Measurements from ENCODE around the gene AKAP8. TPM values are rescaled to one million over a fixed set of nuclear protein-coding genes. Genes with fewer than 3 reads are reported as not detected.

The AKAP8 gene
- total and polyA plus RNA-seq, 10 donors = 13.9 to 51.3 (median 30.6) TPM

GRCh38 chr19:15404780-15405211, 25.2 kb upstream of the AKAP8 start:
- DNase-seq = no peak
- 32 to 42% (median 39%) methylated on average over 3 of the region's 3 CpGs for WGBS, 5 donors

DNA sequence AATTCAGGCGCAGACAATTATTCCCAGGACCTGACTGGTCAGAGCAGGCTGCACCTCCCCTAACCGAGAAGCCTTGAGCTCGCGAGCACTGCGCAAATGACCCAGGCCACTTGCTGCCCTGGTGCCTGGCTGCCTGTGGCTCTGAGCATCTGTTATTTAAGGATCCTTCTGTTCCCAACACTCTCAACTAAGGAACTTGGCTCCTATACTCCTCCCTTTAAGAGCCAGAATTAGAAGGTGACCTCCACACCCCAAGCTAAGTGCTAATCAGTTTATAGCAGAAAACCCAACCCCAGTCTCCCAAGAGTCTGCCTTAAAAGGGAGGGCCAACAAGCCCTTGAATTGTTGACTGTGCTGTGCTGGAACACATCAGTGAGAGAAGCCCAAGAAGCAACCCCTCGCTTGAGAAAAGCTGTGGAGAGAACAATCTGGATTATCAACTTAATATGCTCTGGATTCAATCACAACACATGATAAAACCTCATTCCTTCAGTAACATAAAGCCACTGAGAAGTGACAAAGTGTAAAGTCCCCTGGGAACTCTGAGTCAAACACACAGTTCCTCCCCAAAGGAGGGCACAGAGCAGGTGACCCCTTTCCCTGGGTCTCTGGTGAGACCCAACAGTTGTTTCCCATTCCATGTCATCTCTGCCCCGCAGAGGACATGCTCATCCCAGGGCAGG, 24.7 kb upstream of the AKAP8 start:
- 67 to 91% (median 84%) methylated on average over 7 of the region's 7 CpGs for WGBS, 5 donors

More at GRCh38 chr19:15404780-15405211, 25.2 kb upstream of the AKAP8 start:
- no peaks in the 10 kb centered on the region for H3K27me3 ChIP-seq (replicated peaks in 1 of 7)
- H3K36me3 ChIP-seq = peaks cover 0 to 99% (median 51%) of the 10 kb centered on the region in 6 donors
- H3K4me1 ChIP-seq = peaks cover 10 to 81% (median 45%) of the 10 kb centered on the region in 6 donors
- peak overlapping the region in 6 of 8 donors; percentile 28 to 61 (median 55) for H3K27ac ChIP-seq
- TF ChIP-seq POLR2AphosphoS5 (IDR thresholded peaks at IDR 0.05) (no peak), CTCF (IDR thresholded peaks at IDR 0.05 in 8 of 11, conservative IDR thresholded peaks at IDR 0.05 in 3 of 11) (no peak), POLR2A (IDR thresholded peaks at IDR 0.05) (no peak)
- intact Hi-C loops (cut with DNase I; ENCODE audit: low total_unique reads) = no loop called here
- H3K4me3 ChIP-seq = no peak overlapping the region
- no peaks in the 10 kb centered on the region for H3K9me3 ChIP-seq

DNA sequence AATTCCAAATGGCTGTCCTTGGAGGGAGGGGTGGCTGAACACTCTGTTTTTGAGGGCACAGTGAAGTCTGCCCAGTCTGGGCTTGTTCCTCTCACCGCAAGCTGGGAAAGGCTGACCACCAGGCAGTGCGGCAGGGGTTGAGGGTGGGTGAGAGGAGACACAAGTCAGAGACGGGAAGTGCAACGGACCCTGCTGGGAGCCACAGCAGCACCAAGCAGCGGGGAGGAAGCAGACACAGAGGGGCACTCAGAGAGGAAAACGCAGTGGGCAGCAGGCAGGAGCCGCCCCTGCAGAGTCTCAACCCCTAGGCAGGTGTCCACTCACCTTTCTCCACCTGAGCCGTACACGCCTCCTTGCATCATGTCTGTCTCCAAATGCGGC, 23.6 kb upstream of the AKAP8 start:
- intact Hi-C loops (cut with DNase I; ENCODE audit: low total_unique reads) = no loop called here
- peak overlapping the region in 4 of 8 donors; percentile 28 to 61 (median 53) for H3K27ac ChIP-seq
- H3K4me1 ChIP-seq = peaks cover 5 to 64% (median 38%) of the 10 kb centered on the region in 6 donors
- H3K36me3 ChIP-seq = peaks cover 0 to 99% (median 59%) of the 10 kb centered on the region in 6 donors
- no peak for TF ChIP-seq CTCF (IDR thresholded peaks at IDR 0.05 in 8 of 11, conservative IDR thresholded peaks at IDR 0.05 in 3 of 11)
- peak in 2 of 3 donors; percentile 12 to 18 for TF ChIP-seq POLR2AphosphoS5 (IDR thresholded peaks at IDR 0.05)
- 89 to 95% (median 93%) methylated on average over 10 of the region's 10 CpGs for WGBS, 5 donors
- DNase-seq = no peak
- H3K27me3 ChIP-seq (replicated peaks in 1 of 7) = no peaks in the 10 kb centered on the region
- H3K9me3 ChIP-seq = no peaks in the 10 kb centered on the region
- no peak overlapping the region for H3K4me3 ChIP-seq

More for the DNA sequence above, 24.7 kb upstream of the AKAP8 start:
- Histone ChIP-seq H3K9me3 (no peaks in the 10 kb centered on the region), H3K27ac (peak overlapping the region in 7 of 8 donors; percentile 13 to 61 (median 54)), H3K27me3 (replicated peaks in 1 of 7) (no peaks in the 10 kb centered on the region), H3K4me1 (peaks cover 7 to 75% (median 42%) of the 10 kb centered on the region in 6 donors), H3K36me3 (peaks cover 0 to 99% (median 51%) of the 10 kb centered on the region in 6 donors), H3K4me3 (no peak overlapping the region)
- TF ChIP-seq POLR2AphosphoS5 (IDR thresholded peaks at IDR 0.05) = peak; percentile 20 to 49 (median 48)
- no peak for TF ChIP-seq CTCF (IDR thresholded peaks at IDR 0.05 in 8 of 11, conservative IDR thresholded peaks at IDR 0.05 in 3 of 11)
- TF ChIP-seq POLR2A (IDR thresholded peaks at IDR 0.05) = no peak
- intact Hi-C loops (cut with DNase I; ENCODE audit: low total_unique reads) = no loop called here
- no peak for DNase-seq

DNA sequence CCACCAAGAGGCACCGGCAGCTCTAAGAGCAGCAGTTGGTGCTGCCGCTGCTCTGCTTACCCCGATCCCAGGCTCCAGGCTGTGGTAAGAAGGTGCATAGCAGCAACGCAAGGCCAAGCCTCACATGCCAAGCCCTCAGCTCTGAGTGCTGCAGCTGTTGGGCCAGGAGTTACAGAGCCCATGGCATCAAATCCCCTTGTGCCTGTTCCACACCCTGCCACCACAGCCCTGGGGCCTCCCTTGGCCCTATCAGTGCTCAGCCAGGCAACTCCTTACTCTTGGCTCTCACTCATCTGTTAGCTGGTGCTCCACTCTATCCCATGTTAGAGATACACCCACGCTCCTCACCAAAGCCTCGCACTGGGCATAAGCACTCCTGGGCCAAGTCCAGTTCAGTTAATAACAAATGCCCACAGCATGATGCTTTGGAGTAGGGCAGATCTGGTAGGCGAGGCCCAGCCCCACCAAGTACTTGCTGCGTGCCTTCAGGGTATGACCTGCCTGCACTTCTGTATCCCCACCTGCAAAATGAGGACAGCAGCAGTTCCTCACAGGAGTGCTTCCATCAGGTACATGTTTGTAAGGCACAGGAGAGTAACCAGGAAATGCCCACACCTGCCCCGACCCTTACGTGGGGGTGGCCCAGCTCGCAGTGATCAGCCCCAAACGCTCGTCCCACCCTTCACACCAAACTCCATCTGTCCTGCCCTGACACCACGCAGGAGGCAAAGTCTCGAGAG, 23.0 kb upstream of the AKAP8 start:
- Histone ChIP-seq H3K9me3 (no peaks in the 10 kb centered on the region), H3K27me3 (replicated peaks in 1 of 7) (no peaks in the 10 kb centered on the region), H3K4me3 (no peak overlapping the region), H3K36me3 (peaks cover 0 to 99% (median 63%) of the 10 kb centered on the region in 6 donors), H3K4me1 (peaks cover 5 to 58% (median 34%) of the 10 kb centered on the region in 6 donors), H3K27ac (peak overlapping the region in 3 of 8 donors; percentile 24 to 50 (median 28))
- TF ChIP-seq POLR2AphosphoS5 (IDR thresholded peaks at IDR 0.05) = peak in 1 of 3 donors; percentile 3
- no peak for TF ChIP-seq CTCF (IDR thresholded peaks at IDR 0.05 in 8 of 11, conservative IDR thresholded peaks at IDR 0.05 in 3 of 11)
- DNase-seq = no peak
- 92 to 94% (median 93%) methylated on average over 15 of the region's 15 CpGs for WGBS, 5 donors
- intact Hi-C loops (cut with DNase I; ENCODE audit: low total_unique reads) = no loop called here

Data from spleen (tissue), 11 donors.